SK-N-SH (cell line): Measurements from ENCODE around the gene MAST2. TPM values are rescaled to one million over a fixed set of nuclear protein-coding genes. Genes with fewer than 3 reads are reported as not detected.

Experiments used
- CTCF ChIA-PET: fragments of 300-600, 350-600 bp; formaldehyde crosslinking; extraction: SDS; loops from one replicate; lab custom pipeline; 2021; lab: Yijun Ruan, JAX
- POLR2A ChIA-PET: fragments of 350-600 bp; sonication (Branson Sonifier 250); formaldehyde crosslinking; extraction: SDS; loops from one replicate; lab custom pipeline; 2020; ENCODE audit warnings: antibody characterized with exemption, inconsistent platforms; lab: Yijun Ruan, JAX
- DNase-seq: peaks from one replicate; pipeline ENCODE4 v3.0.0; 2012
- H2AFZ ChIP-seq: fragments of 200-600 bp; sonication (generic); 2 replicates; pipeline ENCODE4 v1.8.1; 2016; ENCODE audit warnings: antibody characterized with exemption, mild to moderate bottlenecking, low read depth
- H3F3A ChIP-seq: fragments of 200-600 bp; sonication (generic); replicated peaks from 2 replicates; pipeline ENCODE3; 2016; ENCODE audit warnings: antibody characterized with exemption, mild to moderate bottlenecking; ENCODE audit not compliant: insufficient read depth
- H3K27ac ChIP-seq, 2 experiments: fragments of 200-500 bp in 1 of 2; fragments of 200-600 bp in 1 of 2; sonication (Bioruptor generic) in 1 of 2; sonication (generic), shearing (Covaris generic) in 1 of 2; 2 replicates each; pipeline versions ENCODE4 v1.5.1 to v1.6.1; 2014 to 2016; ENCODE audit warnings: low read depth in 2 of 2, inconsistent platforms in 1 of 2, low read length in 1 of 2, mild to moderate bottlenecking in 1 of 2, mixed read lengths in 1 of 2
- H3K27me3 ChIP-seq: fragments of 200-600 bp; sonication (generic), shearing (Covaris generic); 2 replicates; pipeline ENCODE4 v1.6.1; 2016; ENCODE audit warnings: mixed run types; ENCODE audit not compliant: insufficient read depth
- H3K36me3 ChIP-seq, 2 experiments: fragments of 200-500 bp in 1 of 2; fragments of 200-600 bp in 1 of 2; sonication (Bioruptor generic) in 1 of 2; sonication (generic) in 1 of 2; replicated peaks in 1 of 2; 2 replicates each; pipeline versions ENCODE3 to v1.5.1; 2014 to 2016; ENCODE audit warnings: low read length in 1 of 2, mild to moderate bottlenecking in 1 of 2; ENCODE audit not compliant: insufficient read depth in 2 of 2, control insufficient read depth in 1 of 2
- H3K4me1 ChIP-seq, 2 experiments: fragments of 200-500 bp in 1 of 2; fragments of 200-600 bp in 1 of 2; sonication (Bioruptor generic) in 1 of 2; sonication (generic), shearing (Covaris generic) in 1 of 2; 2 replicates each; pipeline versions ENCODE4 v1.5.1 to v1.6.1; 2014 to 2016; ENCODE audit warnings: low read depth in 1 of 2, low read length in 1 of 2, mixed run types in 1 of 2; ENCODE audit not compliant: insufficient read depth in 2 of 2, control insufficient read depth in 1 of 2
- H3K4me2 ChIP-seq: fragments of 200-600 bp; sonication (generic), shearing (Covaris generic); 2 replicates; pipeline ENCODE4 v1.6.1; 2017; ENCODE audit warnings: mixed run types
- H3K4me3 ChIP-seq, 2 experiments: fragments of 200-500 bp in 1 of 2; fragments of 200-600 bp in 1 of 2; sonication (Bioruptor generic) in 1 of 2; sonication (generic), shearing (Covaris generic) in 1 of 2; 2 replicates each; pipeline versions ENCODE4 v1.5.1 to v1.8.1; 2014 to 2016; ENCODE audit warnings: low read depth in 2 of 2, inconsistent platforms in 1 of 2, low read length in 1 of 2, mild to moderate bottlenecking in 1 of 2, mixed read lengths in 1 of 2, moderate library complexity in 1 of 2
- H3K79me2 ChIP-seq: fragments of 200-600 bp; sonication (generic); 2 replicates; pipeline ENCODE4 v1.8.1; 2017; ENCODE audit warnings: mild to moderate bottlenecking; ENCODE audit not compliant: insufficient read depth
- H3K9ac ChIP-seq: fragments of 200-600 bp; sonication (generic); 2 replicates; pipeline ENCODE4 v1.6.1; 2017; ENCODE audit warnings: mixed run types
- H3K9me2 ChIP-seq: fragments of 200-600 bp; sonication (generic); 2 replicates; pipeline ENCODE4 v1.6.1; 2017; ENCODE audit warnings: mixed run types
- H3K9me3 ChIP-seq: fragments of 200-600 bp; sonication (generic); 2 replicates; pipeline ENCODE4 v1.6.1; 2017; ENCODE audit warnings: mixed run types, mild to moderate bottlenecking, moderate library complexity
- H4K20me1 ChIP-seq: fragments of 200-600 bp; sonication (generic); 2 replicates; pipeline ENCODE4 v1.6.1; 2017; ENCODE audit warnings: mild to moderate bottlenecking, mixed run types; ENCODE audit not compliant: insufficient read depth
- EP300 ChIP-seq, 2 experiments: IDR thresholded peaks; 2 replicates each; pipeline versions ENCODE4 v1.4.0 to v1.6.1; 2012; ENCODE audit warnings: borderline replicate concordance in 1 of 2, low read depth in 1 of 2, low read length in 1 of 2
- EZH2phosphoT487 ChIP-seq: fragments of 200-600 bp; sonication (generic); IDR thresholded peaks from 2 replicates; pipeline ENCODE4 v1.6.1; 2017; ENCODE audit warnings: low read depth, mixed run types, mild to moderate bottlenecking, antibody characterized with exemption, moderate library complexity, borderline replicate concordance
- FOXM1 ChIP-seq: IDR thresholded peaks from 2 replicates; pipeline ENCODE4 v1.4.0; 2012; ENCODE audit warnings: low read depth, mild to moderate bottlenecking
- GABPA ChIP-seq: IDR thresholded peaks from 2 replicates; pipeline ENCODE4 v1.4.0; 2012; ENCODE audit warnings: low read depth, mild to moderate bottlenecking
- NFIC ChIP-seq: IDR thresholded peaks from 2 replicates; pipeline ENCODE4 v1.4.0; 2012; ENCODE audit warnings: borderline replicate concordance
- NRF1 ChIP-seq: IDR thresholded peaks from 2 replicates; pipeline ENCODE4 v1.6.1; 2012; ENCODE audit warnings: low read depth, mild to moderate bottlenecking, low read length
- RAD21 ChIP-seq: IDR thresholded peaks from 2 replicates; pipeline ENCODE4 v1.6.1; 2012; ENCODE audit warnings: mild to moderate bottlenecking, low read length
- RFX5 ChIP-seq: IDR thresholded peaks from 2 replicates; pipeline ENCODE4 v1.6.1; 2012; ENCODE audit warnings: mild to moderate bottlenecking, improper control_type of control experiment, low read length
- TCF12 ChIP-seq: IDR thresholded peaks from 2 replicates; pipeline ENCODE4 v1.4.0; 2012
- TEAD4 ChIP-seq: IDR thresholded peaks from 2 replicates; pipeline ENCODE4 v1.4.0; 2012; ENCODE audit warnings: mild to moderate bottlenecking, borderline replicate concordance; ENCODE audit not compliant: insufficient read depth
- YY1 ChIP-seq: IDR thresholded peaks from 2 replicates; pipeline ENCODE4 v1.4.0; 2012; ENCODE audit warnings: low read depth, mild to moderate bottlenecking
- WGBS: methylation state at CpG from one replicate; pipeline ENCODE4 v1.1.6; 2017; ENCODE audit warnings: low lambda C conversion rate; 5-methylcytosine and 5-hydroxymethylcytosine counted together
- polyA plus RNA-seq, 3 experiments: library from polyadenylated mRNA; depleted of rRNA; stranded (reverse); fragments of >200 nt; gene quantifications; 2 replicates each; pipeline ENCODE4 v1.2.3, GENCODE V29; 2012
- TF ChIP-seq, protein P1 (sequence below): IDR thresholded peaks from 2 replicates; pipeline ENCODE4; 2012
- TF ChIP-seq, protein P2 (sequence below): fragments of 150-350 bp; IDR thresholded peaks from 2 replicates; pipeline ENCODE4 v1.6.1; 2017; ENCODE audit warnings: antibody characterized with exemption, low read length, low read depth, borderline replicate concordance
- TF ChIP-seq, protein P3 (sequence below): fragments of 150-350 bp; IDR thresholded peaks from 2 replicates; pipeline ENCODE4 v1.6.1; 2016; ENCODE audit warnings: mild to moderate bottlenecking, low read depth, low read length
- TF ChIP-seq, protein P4 (sequence below): IDR thresholded peaks from 2 replicates; pipeline ENCODE4 v1.6.1; 2012; ENCODE audit warnings: mild to moderate bottlenecking, low read depth, low read length, moderate library complexity

Gene MAST2
- polyA plus RNA-seq, 1 of the 3 experiments (the other 2 are of a cell fraction): 53.4 TPM

DNA sequence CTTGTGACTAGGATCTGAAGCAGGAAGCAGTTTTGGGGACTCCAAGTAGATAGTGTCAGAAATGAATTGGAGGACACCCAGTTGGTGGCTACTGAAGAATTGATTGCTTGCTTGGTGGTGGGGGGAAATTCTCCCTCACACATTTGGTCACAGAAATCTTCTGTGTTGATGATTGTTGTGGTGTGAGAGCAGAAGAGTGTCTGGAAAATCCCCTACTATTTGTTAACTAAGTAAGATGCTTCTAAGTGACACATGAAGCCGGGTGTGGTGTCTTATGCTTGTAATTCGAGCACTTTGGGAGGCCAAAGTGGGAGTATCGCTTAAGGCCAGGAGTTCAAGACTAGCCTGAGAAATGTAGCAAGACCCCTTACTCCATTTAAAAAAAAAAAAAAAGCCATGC, 30.4 kb upstream of the MAST2 start (continued):
- TF ChIP-seq, protein P1, sequence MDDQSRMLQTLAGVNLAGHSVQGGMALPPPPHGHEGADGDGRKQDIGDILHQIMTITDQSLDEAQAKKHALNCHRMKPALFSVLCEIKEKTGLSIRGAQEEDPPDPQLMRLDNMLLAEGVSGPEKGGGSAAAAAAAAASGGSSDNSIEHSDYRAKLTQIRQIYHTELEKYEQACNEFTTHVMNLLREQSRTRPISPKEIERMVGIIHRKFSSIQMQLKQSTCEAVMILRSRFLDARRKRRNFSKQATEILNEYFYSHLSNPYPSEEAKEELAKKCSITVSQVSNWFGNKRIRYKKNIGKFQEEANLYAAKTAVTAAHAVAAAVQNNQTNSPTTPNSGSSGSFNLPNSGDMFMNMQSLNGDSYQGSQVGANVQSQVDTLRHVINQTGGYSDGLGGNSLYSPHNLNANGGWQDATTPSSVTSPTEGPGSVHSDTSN: no peak
- TF ChIP-seq RAD21: no peak

DNA sequence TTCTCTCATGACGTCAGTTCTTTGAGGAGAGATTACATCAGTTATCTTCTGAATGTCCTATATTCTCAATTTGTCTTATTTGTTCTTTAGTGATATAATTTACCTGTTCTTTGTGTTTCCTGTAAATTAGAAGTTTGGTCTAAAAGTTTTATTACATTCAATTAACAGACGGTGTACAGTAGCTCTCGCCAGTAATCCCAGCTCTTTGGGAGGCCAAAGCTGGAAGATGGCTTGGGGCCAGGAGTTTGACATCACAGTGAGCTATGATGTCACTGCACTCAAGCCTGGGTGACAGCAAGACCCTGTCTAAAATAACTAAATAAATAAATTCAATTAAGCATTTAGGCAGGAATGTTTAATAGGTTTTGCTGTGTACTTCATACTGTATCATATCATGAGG, 27.6 kb upstream of the MAST2 start:
- no peaks in the 10 kb centered on the region for H3K36me3 ChIP-seq
- H3K9ac ChIP-seq: no peak overlapping the region
- H4K20me1 ChIP-seq: no peaks in the 10 kb centered on the region
- H3K9me2 ChIP-seq: no peaks in the 10 kb centered on the region
- no peaks in the 10 kb centered on the region for H3K27me3 ChIP-seq
- no peaks in the 10 kb centered on the region for H3F3A ChIP-seq
- no peaks in the 10 kb centered on the region for H3K9me3 ChIP-seq
- no peak overlapping the region for H2AFZ ChIP-seq
- H3K4me2 ChIP-seq: no peak overlapping the region
- DNase-seq: no peak
- no peaks in the 10 kb centered on the region for H3K79me2 ChIP-seq
- no peaks in the 10 kb centered on the region for H3K4me1 ChIP-seq
- no peak overlapping the region for H3K27ac ChIP-seq
- 92% methylated on average over 3 of the region's 3 CpGs for WGBS
- TF ChIP-seq, protein P1: no peak
- no peak for TF ChIP-seq RFX5
- TF ChIP-seq, protein P2, sequence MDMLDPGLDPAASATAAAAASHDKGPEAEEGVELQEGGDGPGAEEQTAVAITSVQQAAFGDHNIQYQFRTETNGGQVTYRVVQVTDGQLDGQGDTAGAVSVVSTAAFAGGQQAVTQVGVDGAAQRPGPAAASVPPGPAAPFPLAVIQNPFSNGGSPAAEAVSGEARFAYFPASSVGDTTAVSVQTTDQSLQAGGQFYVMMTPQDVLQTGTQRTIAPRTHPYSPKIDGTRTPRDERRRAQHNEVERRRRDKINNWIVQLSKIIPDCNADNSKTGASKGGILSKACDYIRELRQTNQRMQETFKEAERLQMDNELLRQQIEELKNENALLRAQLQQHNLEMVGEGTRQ: no peak
- no peak for TF ChIP-seq TCF12
- TF ChIP-seq NRF1: no peak
- no peak for TF ChIP-seq TEAD4
- TF ChIP-seq EZH2phosphoT487: no peak
- no peak for TF ChIP-seq GABPA
- TF ChIP-seq, protein P3, sequence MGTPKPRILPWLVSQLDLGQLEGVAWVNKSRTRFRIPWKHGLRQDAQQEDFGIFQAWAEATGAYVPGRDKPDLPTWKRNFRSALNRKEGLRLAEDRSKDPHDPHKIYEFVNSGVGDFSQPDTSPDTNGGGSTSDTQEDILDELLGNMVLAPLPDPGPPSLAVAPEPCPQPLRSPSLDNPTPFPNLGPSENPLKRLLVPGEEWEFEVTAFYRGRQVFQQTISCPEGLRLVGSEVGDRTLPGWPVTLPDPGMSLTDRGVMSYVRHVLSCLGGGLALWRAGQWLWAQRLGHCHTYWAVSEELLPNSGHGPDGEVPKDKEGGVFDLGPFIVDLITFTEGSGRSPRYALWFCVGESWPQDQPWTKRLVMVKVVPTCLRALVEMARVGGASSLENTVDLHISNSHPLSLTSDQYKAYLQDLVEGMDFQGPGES: no peak
- TF ChIP-seq YY1: no peak
- TF ChIP-seq FOXM1: no peak
- TF ChIP-seq RAD21: no peak
- no peak for TF ChIP-seq EP300 (IDR thresholded peaks at IDR 0.05; ENCODE audit: borderline replicate concordance in 1 of 2, low read depth in 1 of 2, low read length in 1 of 2)
- TF ChIP-seq NFIC: no peak
- TF ChIP-seq, protein P4, sequence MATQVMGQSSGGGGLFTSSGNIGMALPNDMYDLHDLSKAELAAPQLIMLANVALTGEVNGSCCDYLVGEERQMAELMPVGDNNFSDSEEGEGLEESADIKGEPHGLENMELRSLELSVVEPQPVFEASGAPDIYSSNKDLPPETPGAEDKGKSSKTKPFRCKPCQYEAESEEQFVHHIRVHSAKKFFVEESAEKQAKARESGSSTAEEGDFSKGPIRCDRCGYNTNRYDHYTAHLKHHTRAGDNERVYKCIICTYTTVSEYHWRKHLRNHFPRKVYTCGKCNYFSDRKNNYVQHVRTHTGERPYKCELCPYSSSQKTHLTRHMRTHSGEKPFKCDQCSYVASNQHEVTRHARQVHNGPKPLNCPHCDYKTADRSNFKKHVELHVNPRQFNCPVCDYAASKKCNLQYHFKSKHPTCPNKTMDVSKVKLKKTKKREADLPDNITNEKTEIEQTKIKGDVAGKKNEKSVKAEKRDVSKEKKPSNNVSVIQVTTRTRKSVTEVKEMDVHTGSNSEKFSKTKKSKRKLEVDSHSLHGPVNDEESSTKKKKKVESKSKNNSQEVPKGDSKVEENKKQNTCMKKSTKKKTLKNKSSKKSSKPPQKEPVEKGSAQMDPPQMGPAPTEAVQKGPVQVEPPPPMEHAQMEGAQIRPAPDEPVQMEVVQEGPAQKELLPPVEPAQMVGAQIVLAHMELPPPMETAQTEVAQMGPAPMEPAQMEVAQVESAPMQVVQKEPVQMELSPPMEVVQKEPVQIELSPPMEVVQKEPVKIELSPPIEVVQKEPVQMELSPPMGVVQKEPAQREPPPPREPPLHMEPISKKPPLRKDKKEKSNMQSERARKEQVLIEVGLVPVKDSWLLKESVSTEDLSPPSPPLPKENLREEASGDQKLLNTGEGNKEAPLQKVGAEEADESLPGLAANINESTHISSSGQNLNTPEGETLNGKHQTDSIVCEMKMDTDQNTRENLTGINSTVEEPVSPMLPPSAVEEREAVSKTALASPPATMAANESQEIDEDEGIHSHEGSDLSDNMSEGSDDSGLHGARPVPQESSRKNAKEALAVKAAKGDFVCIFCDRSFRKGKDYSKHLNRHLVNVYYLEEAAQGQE: no peak
- H3K4me3 ChIP-seq: no peak overlapping the region
- POLR2A ChIA-PET: interaction anchor here (0.9 kb wide), 1 partner anchor 25 kb away, joined by 3 read pairs; the partner anchor contains the start of gene IPP
- CTCF ChIA-PET: no interaction called here
